Embryonic facial prominence (tissue), 1 donor: Measurements from ENCODE around the gene NELFB.
"Not testable (repeated sequence)": the region's sequence is repeated elsewhere in the genome, so short reads cannot be mapped to it uniquely, and the experiment has no call there.

Experiments
- DNase-seq: peaks from one replicate; pipeline ENCODE4 v3.0.0-alpha.2; 2016; ENCODE audit errors: extremely low spot score

The NELFB gene

GRCh38 chr9:137247135-137247915, 7.8 kb upstream of the NELFB start:
- DNase-seq: no peak

GRCh38 chr9:137247916-137248175, 7.3 kb upstream of the NELFB start:
- DNase-seq: no peak

GRCh38 chr9:137250329-137251193, 4.6 kb upstream of the NELFB start:
- DNase-seq: no peak

GRCh38 chr9:137251194-137251461, 4.0 kb upstream of the NELFB start, which contains the start of gene STPG3:
STPG3 (plus strand) TSS chr9:137251286; CDS start chr9:137251287, 1 bp downstream.
- no peak for DNase-seq

DNA sequence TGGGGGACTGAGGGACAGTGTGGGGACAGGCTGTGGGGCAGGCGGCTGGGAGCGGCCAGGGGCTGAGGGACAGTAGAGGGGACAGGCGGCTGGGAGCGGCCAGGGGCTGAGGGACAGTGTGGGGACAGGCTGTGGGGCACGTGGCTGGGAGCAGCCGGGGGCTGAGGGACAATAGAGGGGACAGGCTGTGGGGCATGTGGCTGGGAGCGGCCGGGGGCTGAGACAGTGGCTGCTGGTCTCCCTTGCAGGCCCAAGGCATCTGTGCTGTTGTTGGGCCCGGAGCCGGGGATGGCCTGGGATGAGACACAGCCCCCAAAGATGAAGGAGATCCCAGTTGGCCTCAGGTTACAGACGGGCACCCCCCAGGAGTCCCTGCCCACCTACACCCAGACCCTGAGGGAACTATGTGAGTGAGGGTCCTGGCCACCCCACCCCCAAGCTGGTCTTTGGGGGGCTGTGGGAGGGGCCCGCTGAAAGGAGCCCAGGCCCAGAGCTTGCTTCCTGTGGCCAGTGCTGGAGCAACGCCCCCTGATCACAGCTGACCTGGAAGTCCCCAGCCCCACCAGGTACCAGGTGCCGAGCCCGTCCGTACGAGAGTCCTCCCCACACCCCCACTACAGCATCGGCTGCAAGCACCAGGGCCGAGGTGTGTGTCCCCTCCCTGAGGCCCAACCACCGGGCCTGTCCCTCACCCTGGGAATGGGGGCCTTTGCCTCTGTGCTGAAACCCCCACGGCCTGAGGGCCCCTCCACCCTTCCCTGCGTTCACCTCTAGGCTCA, 3.4 kb upstream of the NELFB start:
- no peak for DNase-seq

DNA sequence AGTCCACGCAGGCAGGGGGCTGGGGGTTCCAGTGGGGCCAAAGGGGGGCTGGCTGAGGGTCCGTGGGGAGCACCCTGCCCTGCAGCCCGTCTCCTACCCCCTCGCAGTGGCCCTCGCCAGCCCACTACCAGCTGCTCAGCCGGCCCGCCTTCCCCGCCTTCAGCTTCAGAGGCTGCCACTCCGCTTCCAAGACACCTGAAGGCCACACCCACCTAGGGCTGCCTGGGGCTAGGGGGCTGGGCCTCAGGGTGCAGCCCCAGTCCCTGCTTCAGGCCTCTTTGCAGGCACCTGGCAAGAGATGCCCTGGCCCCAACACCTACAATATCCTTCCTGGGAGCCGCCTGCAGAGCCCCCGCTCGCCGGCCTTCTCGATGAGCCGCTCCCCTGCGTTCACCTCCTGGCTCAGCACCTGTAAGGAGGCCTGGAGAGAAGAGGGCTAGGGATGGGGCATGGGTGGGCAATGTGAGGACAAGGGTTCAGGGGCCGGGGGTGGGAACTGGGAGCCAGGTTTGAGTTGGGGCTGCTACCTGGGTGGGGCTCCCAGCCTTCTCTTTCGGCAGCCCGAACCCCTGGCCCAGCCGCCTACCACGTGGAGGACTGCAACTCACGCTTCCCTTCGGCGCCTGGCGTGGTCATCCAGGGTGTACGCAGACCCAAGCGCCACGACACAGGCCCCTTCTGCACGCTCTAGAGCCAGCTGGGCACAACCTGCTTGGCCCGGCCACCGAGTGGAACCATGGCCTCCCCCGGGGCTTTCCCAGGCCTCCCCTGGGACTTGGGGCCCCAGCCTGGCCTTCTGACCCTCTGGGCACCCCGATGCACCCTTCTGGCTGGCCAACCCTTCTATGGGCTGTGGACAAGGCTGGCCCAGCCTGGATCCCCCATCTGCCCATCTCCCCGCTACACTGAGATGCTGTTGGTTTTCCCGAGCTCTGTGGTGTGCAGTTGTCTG, 2.3 kb upstream of the NELFB start:
- DNase-seq: no peak

DNA sequence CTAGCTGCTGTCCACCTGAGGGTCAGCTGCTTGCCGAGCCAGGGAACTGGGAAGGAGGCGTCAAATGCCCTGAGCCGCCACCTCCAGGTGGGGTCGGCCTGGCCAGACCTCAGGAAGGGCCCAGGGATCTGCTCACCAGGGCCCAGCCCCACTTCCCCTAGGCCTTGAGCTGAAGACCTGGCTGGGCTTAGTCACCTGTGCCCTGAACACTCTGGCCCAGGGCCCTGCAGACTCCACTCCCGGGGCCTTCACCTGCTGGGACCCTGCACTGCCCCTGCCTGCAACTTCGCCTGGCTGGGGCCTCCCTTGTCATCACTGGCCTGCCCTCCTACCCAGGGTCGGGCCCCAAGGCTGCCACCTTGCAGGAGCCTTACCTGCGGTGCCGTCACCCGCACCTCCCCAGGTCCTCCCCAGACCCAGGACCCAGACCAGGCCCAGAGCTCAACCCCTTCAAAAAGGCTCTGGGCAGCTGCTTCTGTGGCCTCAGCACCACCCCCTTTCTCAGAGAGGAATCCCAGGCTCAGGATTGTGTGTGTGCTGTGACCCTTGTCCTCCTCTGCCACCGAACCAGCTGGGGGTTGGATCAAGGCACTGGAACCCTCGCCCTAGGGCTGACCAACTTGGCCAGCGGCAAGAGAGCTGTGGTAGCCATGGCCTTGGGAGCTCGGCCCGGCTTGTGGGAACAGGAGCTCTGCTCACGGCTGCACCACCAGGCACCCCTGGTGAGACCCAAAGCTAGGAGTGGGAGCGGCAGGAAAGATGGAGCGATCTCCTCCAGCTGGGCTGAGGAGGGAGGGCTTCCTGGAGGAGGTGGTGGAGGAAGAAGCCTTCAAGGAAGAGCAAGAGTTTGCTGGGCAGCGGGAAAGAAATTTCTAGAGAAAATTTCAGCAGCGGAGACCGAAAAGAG, 1.2 kb upstream of the NELFB start:
- DNase-seq: no peak

DNA sequence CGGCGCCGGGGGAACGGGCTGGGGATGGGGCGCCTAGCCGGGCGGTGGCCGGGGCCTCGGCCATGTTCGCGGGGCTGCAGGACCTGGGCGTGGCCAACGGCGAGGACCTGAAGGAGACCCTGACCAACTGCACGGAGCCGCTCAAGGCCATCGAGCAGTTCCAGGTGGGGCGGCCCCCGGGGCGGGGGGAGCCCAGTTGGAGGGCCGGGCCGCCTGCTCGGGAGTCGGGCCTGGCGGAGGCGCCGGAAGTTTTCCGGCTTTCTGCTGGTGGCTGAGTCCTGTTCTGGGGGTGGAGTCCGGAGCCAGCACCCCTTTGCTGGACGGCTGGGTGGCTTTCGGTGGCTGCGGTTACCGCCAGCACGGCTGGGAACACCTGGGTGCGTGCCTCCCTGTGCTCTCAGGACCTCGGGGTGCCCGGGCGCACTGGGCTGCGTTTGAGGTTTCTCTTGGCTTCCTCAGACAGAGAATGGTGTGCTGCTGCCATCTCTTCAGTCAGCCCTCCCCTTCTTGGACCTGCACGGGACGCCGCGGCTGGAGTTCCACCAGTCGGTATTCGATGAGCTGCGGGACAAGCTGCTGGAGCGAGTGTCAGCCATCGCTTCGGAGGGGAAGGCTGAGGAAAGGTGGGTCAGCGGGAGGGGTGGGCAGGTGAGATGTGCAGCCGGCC, 454 bp downstream of the NELFB start:
- no peak for DNase-seq

DNA sequence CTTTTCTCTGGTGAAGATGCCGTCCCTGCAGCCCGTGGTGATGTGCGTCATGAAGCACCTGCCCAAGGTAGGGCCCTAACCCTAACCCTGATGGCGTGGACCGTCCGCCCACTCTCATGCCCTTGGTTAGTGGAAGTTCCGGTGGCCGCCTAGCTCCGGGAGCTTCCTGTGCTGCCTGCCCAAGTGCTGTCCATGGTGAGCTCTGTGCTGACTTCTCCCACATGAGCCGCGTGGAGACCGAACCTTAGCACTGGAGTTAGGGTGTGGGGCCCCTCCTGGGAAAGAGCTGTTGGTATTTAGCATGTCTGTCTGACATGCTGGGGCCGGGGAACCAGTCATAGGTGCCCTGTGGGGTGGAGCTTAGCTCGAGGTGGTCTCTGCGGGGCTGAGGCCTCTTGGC, 1.2 kb downstream of the NELFB start:
- DNase-seq: no peak

- DNase-seq: no peak
Measured at GRCh38 chr9:137256856-137257255, 1.7 kb downstream of the NELFB start.

- DNase-seq: not testable (repeated sequence)
Measured at GRCh38 chr9:137262173-137262908, 7.2 kb downstream of the NELFB start.

DNA sequence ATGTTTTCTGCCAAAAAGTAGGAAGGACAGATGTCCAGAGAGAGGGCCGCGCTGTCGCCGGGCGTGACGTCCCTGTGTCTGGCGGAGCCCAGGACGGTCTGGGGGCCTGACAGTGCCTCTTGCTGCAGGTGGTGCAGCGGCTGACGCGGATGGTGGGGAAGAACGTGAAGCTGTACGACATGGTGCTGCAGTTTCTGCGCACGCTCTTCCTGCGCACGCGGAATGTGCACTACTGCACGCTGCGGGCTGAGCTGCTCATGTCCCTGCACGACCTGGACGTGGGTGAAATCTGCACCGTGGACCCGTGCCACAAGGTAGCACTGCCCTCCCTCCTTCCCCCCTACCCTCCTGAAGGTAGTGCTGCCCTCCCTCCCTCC, 7.8 kb downstream of the NELFB start:
- no peak for DNase-seq

DNA sequence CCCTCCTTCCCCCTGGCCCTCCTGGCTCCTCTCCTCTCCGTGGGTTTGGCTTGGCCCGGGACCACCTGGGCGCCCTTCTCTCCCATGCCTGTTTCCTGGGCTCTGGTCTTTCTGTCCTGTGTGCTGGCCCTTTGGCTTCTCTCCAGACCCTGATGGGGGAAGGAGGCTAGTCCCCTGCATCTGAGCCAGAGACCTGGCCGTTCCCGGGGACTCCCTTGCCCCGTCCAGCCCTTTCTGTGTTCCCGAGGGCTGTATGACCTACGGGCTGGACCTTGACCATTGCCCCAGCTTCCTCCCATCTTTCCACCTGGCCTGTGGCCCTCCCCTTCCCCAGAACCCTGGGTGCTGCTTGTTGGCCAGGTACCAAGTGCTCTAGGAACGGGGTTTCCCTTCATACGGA, 8.4 kb downstream of the NELFB start:
- DNase-seq: no peak

- DNase-seq: no peak
Measured at GRCh38 chr9:137264067-137264466, 8.9 kb downstream of the NELFB start.

- DNase-seq: no peak
Measured at GRCh38 chr9:137265496-137266161, 10.5 kb downstream of the NELFB start.

- DNase-seq: no peak
Measured at GRCh38 chr9:137266162-137266527, 11.0 kb downstream of the NELFB start.

DNA sequence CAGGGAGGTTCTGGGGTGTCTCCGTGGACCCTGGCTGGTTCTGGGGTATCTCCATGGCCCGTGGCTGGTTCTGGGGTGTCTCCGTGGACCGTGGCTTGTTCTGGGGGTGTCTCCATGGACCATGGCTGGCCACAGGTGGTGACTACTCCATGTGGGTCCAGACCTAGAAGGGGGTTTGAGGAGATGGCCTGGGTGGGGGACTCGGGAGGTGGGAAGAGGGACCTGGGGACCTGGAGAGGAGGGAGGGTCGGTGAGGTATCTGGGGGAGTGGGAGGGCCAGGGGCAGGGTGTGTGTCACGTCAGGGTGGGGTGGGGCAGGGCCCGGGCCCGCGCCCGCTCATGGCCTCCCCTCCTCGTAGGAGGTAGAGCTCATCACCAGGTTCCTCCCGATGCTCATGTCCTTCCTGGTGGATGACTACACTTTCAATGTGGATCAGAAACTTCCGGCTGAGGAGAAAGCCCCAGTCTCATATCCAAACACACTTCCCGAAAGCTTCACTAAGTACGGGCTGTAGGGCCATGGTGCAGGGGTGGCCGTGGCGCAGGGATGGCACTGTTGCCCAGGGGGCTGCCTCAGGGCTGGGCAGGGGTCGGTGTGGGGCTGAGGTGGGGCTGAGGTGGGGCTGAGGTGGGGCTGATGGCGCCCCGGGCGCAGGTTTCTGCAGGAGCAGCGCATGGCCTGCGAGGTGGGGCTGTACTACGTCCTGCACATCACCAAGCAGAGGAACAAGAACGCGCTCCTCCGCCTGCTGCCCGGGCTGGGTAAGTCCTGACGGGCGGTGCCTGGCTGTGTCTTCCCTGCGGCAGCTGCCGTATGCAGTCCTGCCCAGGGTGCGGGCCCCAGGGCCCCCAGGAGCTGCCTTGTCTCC, 11.7 kb downstream of the NELFB start:
- DNase-seq: no peak

DNA sequence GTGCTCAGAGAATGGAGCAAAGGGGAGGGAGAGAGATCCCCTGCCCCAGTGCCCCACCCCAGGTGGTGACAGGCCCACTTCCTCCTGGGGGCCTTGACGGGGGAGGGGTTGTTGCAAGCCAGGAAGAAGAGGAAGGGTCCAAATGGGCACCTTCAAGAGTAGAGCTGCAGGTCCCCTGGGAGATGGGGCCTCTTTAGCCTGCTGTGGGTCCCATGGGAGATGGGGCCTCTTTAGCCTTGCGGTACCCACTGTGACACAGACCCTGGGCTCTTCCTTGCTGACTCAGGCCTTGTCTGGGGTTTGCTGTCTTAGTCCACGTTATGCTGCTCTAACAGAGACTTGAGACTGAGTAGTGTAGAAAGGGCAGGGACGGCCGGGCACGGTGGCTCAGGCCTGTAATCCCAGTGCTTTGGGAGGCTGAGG, 12.8 kb downstream of the NELFB start:
- no peak for DNase-seq
